GM23338 (cell line): ENCODE results near the gene NCLN. TPM values are rescaled to one million over a fixed set of nuclear protein-coding genes. Genes with fewer than 3 reads are reported as not detected.
"Not testable (repeated sequence)": the region's sequence is repeated elsewhere in the genome, so short reads cannot be mapped to it uniquely, and the experiment has no call there.

Experiments
- ATAC-seq: fragments of 200-7000 bp; cut with Tn5 transposase; 3 replicates; pipeline ENCODE4 v1.9.1; 2020
- DNase-seq: peaks from one replicate; pipeline ENCODE4 v3.0.0-alpha.2; 2015; ENCODE audit warnings: low spot score
- H2AFZ ChIP-seq: fragments of 200-600 bp; sonication (generic); 2 replicates; pipeline ENCODE4 v1.8.0; 2016; ENCODE audit warnings: antibody characterized with exemption, mild to moderate bottlenecking, moderate library complexity
- H3F3A ChIP-seq: fragments of 200-600 bp; sonication (generic); replicated peaks from 2 replicates; pipeline ENCODE4 v1.8.0; 2017; ENCODE audit warnings: antibody characterized with exemption, mixed run types, low read depth
- H3K27ac ChIP-seq: fragments of 200-600 bp; sonication (generic); 2 replicates; pipeline ENCODE4 v1.6.1; 2016; ENCODE audit warnings: low read depth
- H3K27me3 ChIP-seq: fragments of 200-600 bp; sonication (generic); 2 replicates; pipeline ENCODE4 v1.8.0; 2016; ENCODE audit warnings: mild to moderate bottlenecking, mixed run types, moderate library complexity; ENCODE audit not compliant: insufficient read depth
- H3K36me3 ChIP-seq: fragments of 200-600 bp; sonication (generic); 2 replicates; pipeline ENCODE4 v1.8.0; 2016; ENCODE audit warnings: mild to moderate bottlenecking; ENCODE audit not compliant: insufficient read depth
- H3K4me1 ChIP-seq: fragments of 200-600 bp; sonication (generic); 2 replicates; pipeline ENCODE4 v1.8.0; 2016; ENCODE audit warnings: mild to moderate bottlenecking, moderate library complexity; ENCODE audit not compliant: insufficient read depth
- H3K4me2 ChIP-seq: fragments of 200-600 bp; sonication (generic); 2 replicates; pipeline ENCODE4 v1.7.1; 2017; ENCODE audit warnings: mixed run types
- H3K4me3 ChIP-seq: fragments of 200-600 bp; sonication (generic); 2 replicates; pipeline ENCODE4 v1.6.1; 2016; ENCODE audit warnings: mixed run types
- H3K79me2 ChIP-seq: fragments of 200-600 bp; sonication (generic); replicated peaks from 2 replicates; pipeline ENCODE4 v1.8.0; 2017; ENCODE audit warnings: mild to moderate bottlenecking; ENCODE audit not compliant: insufficient read depth
- H3K9me2 ChIP-seq: fragments of 200-600 bp; sonication (generic); 2 replicates; pipeline ENCODE4 v1.8.0; 2017; ENCODE audit not compliant: insufficient read depth
- H4K20me1 ChIP-seq: fragments of 200-600 bp; sonication (generic); replicated peaks from 2 replicates; pipeline ENCODE4 v1.8.0; 2017; ENCODE audit warnings: mild to moderate bottlenecking; ENCODE audit not compliant: insufficient read depth
- H3K27ac Mint-ChIP-seq: 2 replicates; pipeline ENCODE4 v1.8.0; 2020; ENCODE audit warnings: inconsistent platforms, mild to moderate bottlenecking, moderate library complexity, mixed read lengths
- H3K27me3 Mint-ChIP-seq: 3 replicates; pipeline ENCODE4 v1.8.0; 2022; ENCODE audit warnings: low read depth, mild to moderate bottlenecking, moderate library complexity, mixed read lengths, inconsistent platforms; ENCODE audit not compliant: insufficient read depth, poor library complexity
- H3K36me3 Mint-ChIP-seq: 3 replicates; pipeline ENCODE4 v1.8.0; 2021; ENCODE audit warnings: low read depth, mild to moderate bottlenecking, inconsistent platforms, moderate library complexity, mixed read lengths
- H3K4me1 Mint-ChIP-seq: 3 replicates; pipeline ENCODE4 v1.8.0; 2020; ENCODE audit warnings: mild to moderate bottlenecking, inconsistent platforms, mixed read lengths
- H3K4me3 Mint-ChIP-seq: 3 replicates; pipeline ENCODE4 v1.8.0; 2021; ENCODE audit warnings: moderate library complexity, mild to moderate bottlenecking, inconsistent platforms, mixed read lengths
- H3K9me3 Mint-ChIP-seq: 3 replicates; pipeline ENCODE4 v1.8.0; 2020; ENCODE audit warnings: moderate library complexity, mild to moderate bottlenecking, inconsistent platforms, mixed read lengths
- CREB1 ChIP-seq: fragments of 250-450 bp; sonication (Bioruptor Pico); IDR thresholded peaks from 2 replicates; pipeline ENCODE4 v1.5.0; 2020; ENCODE audit warnings: low read depth, mild to moderate bottlenecking, moderate library complexity
- ETS1 ChIP-seq: IDR thresholded peaks from 2 replicates; pipeline ENCODE4 v1.6.1; 2016; ENCODE audit warnings: antibody characterized with exemption
- EZH2phosphoT487 ChIP-seq: fragments of 200-600 bp; sonication (generic); IDR thresholded peaks from one replicate; pipeline ENCODE4 v1.8.1; 2018; ENCODE audit warnings: antibody characterized with exemption; ENCODE audit not compliant: unreplicated experiment
- POLR2AphosphoS5 ChIP-seq: IDR thresholded peaks from 2 replicates; pipeline ENCODE4 v1.6.1; 2016; ENCODE audit warnings: antibody characterized with exemption, low read depth
- REST ChIP-seq: IDR thresholded peaks from one replicate; pipeline ENCODE4 v1.6.1; 2018; ENCODE audit warnings: antibody characterized with exemption; ENCODE audit not compliant: unreplicated experiment
- STAT1 ChIP-seq: IDR thresholded peaks from one replicate; pipeline ENCODE4 v1.6.1; 2016; ENCODE audit warnings: antibody characterized with exemption; ENCODE audit not compliant: unreplicated experiment
- ZNF114 ChIP-seq: fragments of 250-450 bp; sonication (Bioruptor Pico); IDR thresholded peaks from 2 replicates; pipeline ENCODE4 v1.5.0; 2020; ENCODE audit warnings: mild to moderate bottlenecking, moderate library complexity
- ZNF462 ChIP-seq: fragments of 250-450 bp; sonication (Bioruptor Pico); IDR thresholded peaks from 2 replicates; pipeline ENCODE4 v1.5.0; 2020; ENCODE audit warnings: mild to moderate bottlenecking, moderate library complexity
- polyA plus RNA-seq: library from polyadenylated mRNA; unstranded; fragments of >200 nt; fragmentation: Nextera tagmentation; extraction: Ambion mirVana; gene quantifications from 2 replicates; pipeline ENCODE4 v1.2.1, GENCODE V29; 2016
- total RNA-seq: library from RNA; depleted of rRNA; stranded (reverse); fragments of >200 nt; shearing (Covaris generic); gene quantifications from 2 replicates; pipeline ENCODE4 v1.2.3, GENCODE V29; 2014

The NCLN gene
- total and polyA plus RNA-seq, 2 experiments from 2014 or later = 85.6 to 125 TPM

GRCh38 chr19:3202895-3203294 lies 17.2 kb downstream of the NCLN start:
- H3K9me2 ChIP-seq, H3K4me2 ChIP-seq, H3K79me2 ChIP-seq, H3F3A ChIP-seq, H3K27ac Mint-ChIP-seq, DNase-seq, H3K27me3 Mint-ChIP-seq, H3K27ac ChIP-seq, ATAC-seq, H3K4me3 ChIP-seq, H3K9me3 Mint-ChIP-seq, H3K27me3 ChIP-seq, H4K20me1 ChIP-seq, H2AFZ ChIP-seq, H3K4me1 ChIP-seq, H3K4me1 Mint-ChIP-seq, H3K4me3 Mint-ChIP-seq: not testable (repeated sequence)
- H3K36me3 Mint-ChIP-seq = peaks cover 19% of the 10 kb centered on the region
- peaks cover 12% of the 10 kb centered on the region for H3K36me3 ChIP-seq

- Histone ChIP-seq H4K20me1 (no peaks in the 10 kb centered on the region; the same call in 1 of the 2 replicates), H3K79me2 (no peaks in the 10 kb centered on the region), H2AFZ (no peak overlapping the region), H3K9me2 (no peaks in the 10 kb centered on the region), H3K4me1 (no peaks in the 10 kb centered on the region), H3K27ac (no peak overlapping the region), H3K27me3 (no peaks in the 10 kb centered on the region), H3K4me2 (no peak overlapping the region), H3K36me3 (peaks cover 12% of the 10 kb centered on the region), H3F3A (no peaks in the 10 kb centered on the region), H3K4me3 (no peak overlapping the region)
- Mint-ChIP-seq H3K27ac (no peak overlapping the region), H3K9me3 (no peaks in the 10 kb centered on the region), H3K36me3 (peaks cover 22% of the 10 kb centered on the region), H3K27me3 (peaks cover 9% of the 10 kb centered on the region), H3K4me1 (no peaks in the 10 kb centered on the region), H3K4me3 (no peak overlapping the region)
- ATAC-seq (no peak), DNase-seq (no peak)
- TF ChIP-seq ZNF462 (CRISPR knock-in tag) (no peak), ZNF114 (CRISPR knock-in tag) (no peak), REST (no peak), CREB1 (CRISPR knock-in tag) (no peak), EZH2phosphoT487 (no peak), POLR2AphosphoS5 (no peak), STAT1 (no peak), ETS1 (no peak)
Measured at GRCh38 chr19:3203805-3204645, 18.3 kb downstream of the NCLN start.
